HepG2 (cell line): ENCODE measurements around the gene CKS1B. TPM values are rescaled to one million over a fixed set of nuclear protein-coding genes. Genes with fewer than 3 reads are reported as not detected.

ENCODE experiments used
- FOXA3 ChIP-seq: IDR thresholded peaks from 2 replicates; pipeline ENCODE4 v1.6.1; 2016; ENCODE audit warnings: missing genetic modification reagents, missing compliant biosample characterization
- HMGXB4 ChIP-seq, 2 experiments: sonication (generic) in 1 of 2; formaldehyde crosslinking in 1 of 2; IDR thresholded peaks; 2 replicates each; pipeline versions ENCODE4 v1.4.0 to v1.6.1; 2018 to 2020; ENCODE audit warnings: missing genetic modification reagents in 2 of 2, borderline replicate concordance in 1 of 2, low read depth in 1 of 2, mild to moderate bottlenecking in 1 of 2, missing biosample characterization in 1 of 2
- HNRNPK ChIP-seq: fragments of 200-400 bp; formaldehyde crosslinking; IDR thresholded peaks from 2 replicates; pipeline ENCODE4 v1.6.1; 2018; ENCODE audit warnings: low read length, low read depth, moderate library complexity, mild to moderate bottlenecking; ENCODE audit not compliant: poor library complexity, severe bottlenecking
- KLF11 ChIP-seq: IDR thresholded peaks from 2 replicates; pipeline ENCODE4 v1.6.1; 2016; ENCODE audit warnings: missing compliant biosample characterization
- MTERF4 ChIP-seq: sonication (generic); formaldehyde crosslinking; IDR thresholded peaks from 2 replicates; pipeline ENCODE4 v1.8.0; 2023; ENCODE audit warnings: mild to moderate bottlenecking, missing genetic modification reagents
- NKX3-1 ChIP-seq: sonication (generic); formaldehyde crosslinking; IDR thresholded peaks from 2 replicates; pipeline ENCODE4 v1.5.0; 2020; ENCODE audit warnings: missing genetic modification reagents
- NR2F6 ChIP-seq, 2 experiments: IDR thresholded peaks; 2 replicates each; pipeline ENCODE4 v1.6.1; 2016; ENCODE audit warnings: antibody characterized with exemption in 1 of 2, mild to moderate bottlenecking in 1 of 2
- PPARG ChIP-seq: conservative IDR thresholded peaks from 2 replicates; pipeline ENCODE4 v1.6.1; 2016; ENCODE audit warnings: missing biosample characterization, missing genetic modification reagents
- SOX13 ChIP-seq, 3 experiments: fragments of 450-650 bp in 1 of 3; sonication (generic) in 1 of 3; formaldehyde crosslinking in 1 of 3; IDR thresholded peaks in 2 of 3; conservative IDR thresholded peaks in 1 of 3; 2 replicates each; pipeline versions ENCODE4 v1.5.0 to v1.6.1; 2016 to 2020; ENCODE audit warnings: antibody characterized with exemption in 1 of 3, mild to moderate bottlenecking in 1 of 3, missing compliant biosample characterization in 1 of 3, missing genetic modification reagents in 1 of 3, moderate library complexity in 1 of 3
- THRA ChIP-seq: sonication (generic); formaldehyde crosslinking; IDR thresholded peaks from 2 replicates; pipeline ENCODE4 v1.4.0; 2020; ENCODE audit warnings: missing genetic modification reagents, borderline replicate concordance
- ZFX ChIP-seq: sonication (generic); formaldehyde crosslinking; IDR thresholded peaks from 2 replicates; pipeline ENCODE4 v1.4.0; 2020; ENCODE audit warnings: mild to moderate bottlenecking, low read depth, missing genetic modification reagents, moderate library complexity
- ZNF136 ChIP-seq: sonication (generic); formaldehyde crosslinking; IDR thresholded peaks from 2 replicates; pipeline ENCODE4 v1.8.1; 2022; ENCODE audit warnings: low read depth, mild to moderate bottlenecking, moderate library complexity, missing genetic modification reagents
- ZNF329 ChIP-seq: sonication (generic); formaldehyde crosslinking; IDR thresholded peaks from 2 replicates; pipeline ENCODE4 v1.9.0; 2021; ENCODE audit warnings: low read depth, mild to moderate bottlenecking, missing genetic modification reagents
- ZNF44 ChIP-seq: sonication (generic); formaldehyde crosslinking; IDR thresholded peaks from 2 replicates; pipeline ENCODE4 v1.5.1; 2020; ENCODE audit warnings: mild to moderate bottlenecking, missing genetic modification reagents
- ZNF564 ChIP-seq: sonication (generic); formaldehyde crosslinking; IDR thresholded peaks from 2 replicates; pipeline ENCODE4 v1.8.1; 2023; ENCODE audit warnings: mild to moderate bottlenecking, missing genetic modification reagents
- ZNF598 ChIP-seq: sonication (generic); formaldehyde crosslinking; IDR thresholded peaks from 2 replicates; pipeline ENCODE4 v1.5.1; 2020; ENCODE audit warnings: mild to moderate bottlenecking, missing genetic modification reagents, borderline replicate concordance
- ZNF644 ChIP-seq: IDR thresholded peaks from 2 replicates; pipeline ENCODE4 v1.6.1; 2016; ENCODE audit warnings: low read depth
- ZNF709 ChIP-seq: sonication (generic); formaldehyde crosslinking; IDR thresholded peaks from 2 replicates; pipeline ENCODE4 v1.5.0; 2020; ENCODE audit warnings: mild to moderate bottlenecking, missing genetic modification reagents
- ZNF790 ChIP-seq: sonication (generic); formaldehyde crosslinking; IDR thresholded peaks from 2 replicates; pipeline ENCODE4 v1.8.0; 2022; ENCODE audit warnings: missing genetic modification reagents, mild to moderate bottlenecking, borderline replicate concordance
- ZSCAN21 ChIP-seq: sonication (generic); formaldehyde crosslinking; IDR thresholded peaks from 2 replicates; pipeline ENCODE4 v1.8.0; 2022; ENCODE audit warnings: mild to moderate bottlenecking, missing genetic modification reagents, moderate library complexity, borderline replicate concordance
- polyA plus RNA-seq, 8 experiments: library from polyadenylated mRNA; depleted of rRNA in 3 of 8; stranded (reverse) in 7 of 8; unstranded in 1 of 8; fragments of >200 nt; fragmentation: Illumina TruSeq in 4 of 8; extraction: Trizol in 4 of 8; gene quantifications; 2 replicates each; pipeline versions ENCODE4 v1.2.1 to v1.2.3, GENCODE V29; 2011 to 2016; ENCODE audit warnings: low read depth in 4 of 8, missing spikeins in 1 of 8, mixed read lengths in 1 of 8; ENCODE audit not compliant: insufficient read depth in 1 of 8
- total RNA-seq, 5 experiments: library from RNA; depleted of rRNA; stranded (reverse); fragments of >200 nt; fragmentation: Illumina TruSeq; extraction: Trizol; gene quantifications; 2 replicates each; pipeline ENCODE4 v1.2.3, GENCODE V29; 2016; ENCODE audit warnings: low read depth in 1 of 5

Gene CKS1B
- total and polyA plus RNA-seq, 2 of the 13 experiments (the other 11 are each of a cell fraction or from before 2014, with no cell fraction given) = 217 to 222 TPM

GRCh38 chr1:154999571-155000410 is 25.3 kb downstream of the CKS1B start (continued):
- TF ChIP-seq THRA (CRISPR knock-in tag) = peak; percentile 53; the same call in 1 of the 2 replicates
- peak; percentile 28; the same call in 1 of the 2 replicates for TF ChIP-seq ZNF709 (CRISPR knock-in tag)
- TF ChIP-seq PPARG (CRISPR knock-in tag) = 0 out of 2 replicates have a peak, but pooled peaks have one; percentile 24
- no peak for TF ChIP-seq ZNF329 (CRISPR knock-in tag)
- TF ChIP-seq SOX13 (IDR thresholded peaks at IDR 0.05) = no peak
- 0 out of 4 replicates have a peak, but pooled peaks of 1 of the 2 experiments have one; percentile 13 for TF ChIP-seq SOX13 (CRISPR knock-in tag; conservative IDR thresholded peaks at IDR 0.05 in 1 of 2, IDR thresholded peaks at IDR 0.05 in 1 of 2)
- TF ChIP-seq MTERF4 (CRISPR knock-in tag) = peak; percentile 62; the same call in 1 of the 2 replicates
- no peak for TF ChIP-seq FOXA3 (CRISPR knock-in tag)
- TF ChIP-seq ZNF44 (CRISPR knock-in tag) = peak; percentile 50; the same call in 1 of the 2 replicates
- peak; percentile 38; the same call in 1 of the 2 replicates for TF ChIP-seq ZNF790 (CRISPR knock-in tag)
- TF ChIP-seq NKX3-1 = no peak
- 0 out of 2 replicates have a peak, but pooled peaks have one; percentile 48 for TF ChIP-seq ZNF564 (CRISPR knock-in tag)
- TF ChIP-seq ZNF598 (CRISPR knock-in tag) = 0 out of 2 replicates have a peak, but pooled peaks have one; percentile 40
- TF ChIP-seq ZFX = peak; percentile 72
- peak in 1 of 2 experiments; percentile 43; a peak in 1 of 4 replicates for TF ChIP-seq HMGXB4 (CRISPR knock-in tag; IDR thresholded peaks at IDR 0.05; ENCODE audit: borderline replicate concordance in 1 of 2, low read depth in 1 of 2)
- peak; percentile 36; the same call in 1 of the 2 replicates for TF ChIP-seq ZNF644 (CRISPR knock-in tag)
- TF ChIP-seq ZNF136 (CRISPR knock-in tag) = 0 out of 2 replicates have a peak, but pooled peaks have one; percentile 53
- peak; percentile 52 for TF ChIP-seq HNRNPK
- no peak for TF ChIP-seq ZSCAN21 (CRISPR knock-in tag)
- peak; percentile 28; the same call in 1 of the 2 replicates for TF ChIP-seq NR2F6 (IDR thresholded peaks at IDR 0.05)
- TF ChIP-seq NR2F6 (CRISPR knock-in tag; IDR thresholded peaks at IDR 0.05) = 0 out of 2 replicates have a peak, but pooled peaks have one; percentile 6
- TF ChIP-seq KLF11 = peak; percentile 55; the same call in 1 of the 2 replicates
